Heart left ventricle (tissue), 13 donors: ENCODE results near the gene RGS5.

ENCODE experiments used
- CTCF ChIP-seq, 12 donors: fragments of 200-600 bp; sonication (generic) in 4 of 12; IDR thresholded peaks; one replicate each; pipeline versions ENCODE4 v1.5.0 to v1.8.0; 2018 to 2022; ENCODE audit warnings: antibody characterized with exemption in 12 of 12, mild to moderate bottlenecking in 5 of 12
- POLR2A ChIP-seq, 2 donors: fragments of 450-650 bp; IDR thresholded peaks; one replicate each; pipeline ENCODE4 v1.6.1; 2017; ENCODE audit warnings: antibody characterized with exemption in 2 of 2, mild to moderate bottlenecking in 2 of 2, moderate library complexity in 2 of 2
- donor health status: ischemic (EF 13 %, LVEDD 7.1; RV severe dilation, severe dysfunction).
- donor health status: DM: no; HTN: yes; CAD: no.
- donor health status: DM: no; HTN: no; CAD: no.
- donor health status: ischemic (EF 25% LVEDD 6.9; RV normal size, moderate dysfunction).
- donor health status: ischemic (EF 25% LVEDD 5.7; RV mildly dilated, moderate dysfunction).
- donor health status: ischemic (EF 35%, LVEDD 5.7; RV mildly dilated, moderate dysfunction).
- donor health status: nonischemic (EF 11% LVEDD 7.7; RV severe dilation, severe dysfunction).
- donor health status: DM: yes; HTN: yes; CAD: no.
- donor health status: PGD.
- donor health status: ischemic (EF 29% LVEDD 5.4; RV normal size, mild dysfunction).
- donor health status: nonischemic (EF 23%, LVEDD 6.1; RV moderate dilation, normal function).

- TF ChIP-seq CTCF (IDR thresholded peaks at IDR 0.05) (no peak), POLR2A (IDR thresholded peaks at IDR 0.05) (no peak)
Measured at GRCh38 chr1:163227126-163227525, 24.4 kb upstream of the RGS5 start.
